Ovary (tissue), 9 donors: Measurements from ENCODE around the gene SERPINA9. TPM values are rescaled to one million over a fixed set of nuclear protein-coding genes. Genes with fewer than 3 reads are reported as not detected.

Experiments used
- DNase-seq, 5 donors: peaks; one replicate each; pipeline ENCODE4 v3.0.0-alpha.2; 2019 to 2020
- H3K27ac ChIP-seq, 2 donors: fragments of 200-600 bp; one replicate each; pipeline versions ENCODE4 v1.5.1 to v1.8.0; 2019 to 2022
- H3K27me3 ChIP-seq: fragments of 200-600 bp; one replicate; pipeline ENCODE4 v1.8.0; 2022
- H3K36me3 ChIP-seq: fragments of 200-600 bp; sonication (generic); one replicate; pipeline ENCODE4 v1.5.1; 2019
- H3K4me1 ChIP-seq: one replicate; pipeline ENCODE4 v1.8.1; 2013; ENCODE audit warnings: mild to moderate bottlenecking, moderate library complexity; ENCODE audit not compliant: insufficient read depth
- H3K4me3 ChIP-seq: fragments of 200-600 bp; sonication (generic); one replicate; pipeline ENCODE4 v1.5.1; 2017
- H3K9me3 ChIP-seq, 2 donors: fragments of 200-600 bp in 1 of 2; sonication (generic) in 1 of 2; one replicate each; pipeline versions ENCODE4 v1.5.1 to v1.8.1; 2013 to 2019; ENCODE audit warnings: mild to moderate bottlenecking in 1 of 2, moderate library complexity in 1 of 2
- CTCF ChIP-seq, 3 donors: fragments of 450-650 bp in 2 of 3; fragments of 200-600 bp in 1 of 3; IDR thresholded peaks; one replicate each; pipeline versions ENCODE4 v1.5.1 to v1.8.0; 2016 to 2022; ENCODE audit warnings: antibody characterized with exemption in 3 of 3, mild to moderate bottlenecking in 1 of 3
- EP300 ChIP-seq: sonication (generic); formaldehyde crosslinking; IDR thresholded peaks from one replicate; pipeline ENCODE4 v1.6.1; 2017; ENCODE audit warnings: antibody characterized with exemption
- POLR2A ChIP-seq: fragments of 450-650 bp; IDR thresholded peaks from one replicate; pipeline ENCODE4 v1.6.1; 2017; ENCODE audit warnings: antibody characterized with exemption, mild to moderate bottlenecking, moderate library complexity
- WGBS, 3 donors: extraction: QIAGEN DNeasy Blood & Tissue Kit in 1 of 3; methylation state at CpG; one replicate each; pipeline versions ENCODE4 v1.1.5 to v1.1.7; 2013 to 2017; 5-methylcytosine and 5-hydroxymethylcytosine counted together
- intact Hi-C, 4 donors: fragments of 100-400 bp; cut with DNase I; formaldehyde crosslinking; loops; one replicate each; pipeline versions ENCODE4 v1.11.0 to v1.15.1; 2022 to 2023
- polyA plus RNA-seq, 2 donors: library from polyadenylated mRNA; stranded (reverse); fragments of 200-250 nt in 1 of 2; fragments of 350-450 nt in 1 of 2; fragmentation: Illumina TruSeq in 1 of 2; extraction: RNeasy Lipid Tissue Mini Kit (QIAGEN cat#74804) in 1 of 2; gene quantifications; one replicate each; pipeline ENCODE4 v1.2.3, GENCODE V29; 2013 to 2014
- total RNA-seq, 7 donors: library from RNA; depleted of rRNA in 2 of 7; stranded (reverse); fragments of >200 nt in 2 of 7; fragmentation: NEBNext Ultra II Directional in 3 of 7; extraction: Animal tissue kit (Norgen Biotek cat#: 25700) in 3 of 7; gene quantifications; one replicate each; pipeline versions ENCODE4 v1.1.0 to v1.2.4, GENCODE V29; 2016 to 2023
- donor health status: DM: no; HTN: no; CAD: no; lungs with moderate emphysema.
- donor health status: DM: no; HTN: no; CAD: no.
- donor health status: Bipolar disorder and iron deficiency.
- donor health status: DM: yes; HTN: yes; CAD: no.
- donor health status: DM: no; HTN: no; CAD: no.
- donor health status: DM: yes; HTN: yes; CAD: no.

Gene SERPINA9
- total and polyA plus RNA-seq, 9 donors: not detected

- 83 to 86% (median 84%) methylated on average over 5 of the region's 5 CpGs for WGBS, 3 donors
These were observed 11.0 kb downstream of the SERPINA9 start for GRCh38 chr14:94465042-94465441.

GRCh38 chr14:94464290-94464689, 11.7 kb downstream of the SERPINA9 start:
- Histone ChIP-seq H3K36me3 (no peaks in the 10 kb centered on the region), H3K4me1 (no peaks in the 10 kb centered on the region), H3K27me3 (no peaks in the 10 kb centered on the region), H3K4me3 (no peak overlapping the region), H3K9me3 (no peaks in the 10 kb centered on the region), H3K27ac (no peak overlapping the region)
- 82 to 90% (median 90%) methylated on average over 5 of the region's 5 CpGs for WGBS, 3 donors
- no peak for TF ChIP-seq POLR2A
- no peak for TF ChIP-seq EP300
- no peak for TF ChIP-seq CTCF (IDR thresholded peaks at IDR 0.05)
- DNase-seq: no peak
- intact Hi-C loops: no loop called here

More at GRCh38 chr14:94465042-94465441, 11.0 kb downstream of the SERPINA9 start:
- DNase-seq: no peak
- Histone ChIP-seq H3K27me3 (no peaks in the 10 kb centered on the region), H3K4me3 (no peak overlapping the region), H3K27ac (no peak overlapping the region), H3K36me3 (no peaks in the 10 kb centered on the region), H3K9me3 (no peaks in the 10 kb centered on the region), H3K4me1 (no peaks in the 10 kb centered on the region)
- TF ChIP-seq POLR2A (no peak), EP300 (no peak)
- intact Hi-C loops: no loop called here

- Histone ChIP-seq H3K9me3 (no peaks in the 10 kb centered on the region), H3K4me1 (no peaks in the 10 kb centered on the region), H3K27ac (no peak overlapping the region), H3K36me3 (no peaks in the 10 kb centered on the region), H3K27me3 (no peaks in the 10 kb centered on the region), H3K4me3 (no peak overlapping the region)
- TF ChIP-seq CTCF (IDR thresholded peaks at IDR 0.05) (no peak), EP300 (no peak), POLR2A (no peak)
- DNase-seq: no peak
- intact Hi-C loops: no loop called here
- WGBS, 3 donors: 83 to 89% (median 88%) methylated on average over 7 of the region's 7 CpGs
These were observed 13.0 kb downstream of the SERPINA9 start for GRCh38 chr14:94462763-94463572.

- no peak for DNase-seq
- H3K36me3 ChIP-seq: no peaks in the 10 kb centered on the region
- no peak overlapping the region for H3K4me3 ChIP-seq
- H3K4me1 ChIP-seq: no peaks in the 10 kb centered on the region
- WGBS, 3 donors: 85 to 86% (median 85%) methylated on average over 6 of the region's 6 CpGs
- no peaks in the 10 kb centered on the region for H3K9me3 ChIP-seq
- H3K27me3 ChIP-seq: no peaks in the 10 kb centered on the region
- no peak overlapping the region for H3K27ac ChIP-seq
- TF ChIP-seq CTCF (IDR thresholded peaks at IDR 0.05) (no peak), POLR2A (no peak), EP300 (no peak)
- intact Hi-C loops: no loop called here
These were observed 13.8 kb downstream of the SERPINA9 start for GRCh38 chr14:94462219-94462551.

GRCh38 chr14:94461526-94462218, 14.3 kb downstream of the SERPINA9 start:
- H3K36me3 ChIP-seq: no peaks in the 10 kb centered on the region
- 83 to 86% (median 86%) methylated on average over 19 of the region's 19 CpGs for WGBS, 3 donors
- TF ChIP-seq POLR2A: no peak
- no peak for TF ChIP-seq EP300
- no peak for TF ChIP-seq CTCF (IDR thresholded peaks at IDR 0.05)
- no peaks in the 10 kb centered on the region for H3K27me3 ChIP-seq
- H3K4me3 ChIP-seq: no peak overlapping the region
- DNase-seq: no peak
- H3K4me1 ChIP-seq: no peaks in the 10 kb centered on the region
- intact Hi-C loops: no loop called here
- no peaks in the 10 kb centered on the region for H3K9me3 ChIP-seq
- H3K27ac ChIP-seq: no peak overlapping the region
